Embryonic facial prominence (tissue), 1 donor: ENCODE data around the gene DUSP1.
"Not testable (repeated sequence)": the region's sequence is repeated elsewhere in the genome, so short reads cannot be mapped to it uniquely, and the experiment has no call there.

ENCODE experiments used
- DNase-seq: peaks from one replicate; pipeline ENCODE4 v3.0.0-alpha.2; 2016; ENCODE audit errors: extremely low spot score

The DUSP1 gene

GRCh38 chr5:172770675-172771438 is at the start of gene DUSP1:
TSS of gene DUSP1 (minus strand) at chr5:172771195. CDS start at chr5:172770952, 243 bp downstream.
- DNase-seq: peak; percentile 96

GRCh38 chr5:172820046-172820767 is 49.2 kb upstream of the DUSP1 start:
- no peak for DNase-seq

- no peak for DNase-seq
These were observed 48.6 kb upstream of the DUSP1 start for GRCh38 chr5:172819569-172819968.

GRCh38 chr5:172818081-172818480 is 47.1 kb upstream of the DUSP1 start:
- no peak for DNase-seq

- no peak for DNase-seq
These were observed 46.7 kb upstream of the DUSP1 start for GRCh38 chr5:172817664-172818063.

GRCh38 chr5:172816925-172817562 is 46.0 kb upstream of the DUSP1 start:
- no peak for DNase-seq

GRCh38 chr5:172815631-172816030 is 44.6 kb upstream of the DUSP1 start:
- no peak for DNase-seq

GRCh38 chr5:172810996-172811395 is 40.0 kb upstream of the DUSP1 start:
- DNase-seq: not testable (repeated sequence)

GRCh38 chr5:172809774-172810173 is 38.8 kb upstream of the DUSP1 start:
- DNase-seq: no peak

GRCh38 chr5:172807766-172808311 is 36.8 kb upstream of the DUSP1 start:
- DNase-seq: no peak

- no peak for DNase-seq
These were observed 36.1 kb upstream of the DUSP1 start for GRCh38 chr5:172806897-172807672.

- DNase-seq: no peak
These were observed 34.8 kb upstream of the DUSP1 start for GRCh38 chr5:172805736-172806255.

- DNase-seq: no peak
These were observed 34.2 kb upstream of the DUSP1 start for GRCh38 chr5:172805018-172805683.

GRCh38 chr5:172802567-172803176 is 31.7 kb upstream of the DUSP1 start:
- DNase-seq: no peak

GRCh38 chr5:172802112-172802511 is 31.1 kb upstream of the DUSP1 start:
- DNase-seq: no peak

- DNase-seq: no peak
These were observed 30.2 kb upstream of the DUSP1 start for GRCh38 chr5:172801179-172801671.

- no peak for DNase-seq
These were observed 29.1 kb upstream of the DUSP1 start for GRCh38 chr5:172800088-172800551.

- no peak for DNase-seq
These were observed 28.4 kb upstream of the DUSP1 start for GRCh38 chr5:172799416-172799815.

GRCh38 chr5:172798422-172799215 is 27.6 kb upstream of the DUSP1 start:
- DNase-seq: no peak
